ENCODE data around the gene ACTBL2.
"Not testable (repeated sequence)": the region's sequence is repeated elsewhere in the genome, so short reads cannot be mapped to it uniquely, and the experiment has no call there.

Gene ACTBL2

DNA sequence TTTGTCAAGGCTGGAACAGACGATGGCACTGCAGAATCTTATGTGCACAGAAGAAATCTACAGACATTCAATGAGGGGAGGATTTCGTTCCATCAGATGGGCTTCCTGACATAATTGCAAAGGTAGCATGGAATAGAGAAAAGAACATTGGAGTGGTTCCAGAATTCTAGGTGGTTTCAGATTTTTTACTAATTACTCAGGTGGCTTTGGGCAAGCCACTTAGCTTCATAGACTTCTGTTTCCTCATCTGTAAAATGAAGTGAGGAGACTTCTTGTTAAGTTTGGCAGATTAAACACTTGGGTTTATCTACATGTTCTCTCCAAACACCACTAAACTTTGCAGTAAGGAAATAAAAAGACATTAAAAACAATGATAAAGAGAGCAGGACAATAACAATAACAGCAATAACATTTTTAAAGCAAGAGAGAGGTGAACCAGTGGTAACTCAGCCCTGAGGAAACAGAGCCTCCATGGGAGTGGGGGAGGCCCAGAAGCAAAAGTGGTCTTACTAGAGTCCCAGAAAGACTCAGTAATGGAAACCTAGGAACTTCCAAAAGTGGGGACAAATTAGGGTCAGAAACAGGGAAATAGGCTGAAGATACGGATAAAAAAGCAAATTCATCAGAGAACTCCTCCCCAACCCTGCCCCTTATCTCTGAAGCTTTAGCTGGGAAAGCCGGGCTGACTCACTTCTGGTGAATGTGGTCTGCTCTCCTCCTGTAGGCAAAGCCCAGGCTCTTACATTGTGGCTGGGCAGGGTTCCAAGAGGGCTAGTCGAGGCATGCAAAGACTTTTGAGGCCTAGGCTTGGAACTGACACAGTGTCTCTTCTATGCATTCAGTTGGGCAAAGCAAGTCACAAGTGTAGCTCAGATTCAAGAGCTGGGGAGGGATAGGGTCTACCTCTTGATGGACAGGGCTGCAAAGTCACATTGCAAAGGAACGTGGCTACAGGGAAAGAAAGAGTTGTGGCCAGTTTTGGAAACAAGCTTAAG lies 11.8 kb upstream of the ACTBL2 start:
- peak; percentile 94 for DNase-seq

DNA sequence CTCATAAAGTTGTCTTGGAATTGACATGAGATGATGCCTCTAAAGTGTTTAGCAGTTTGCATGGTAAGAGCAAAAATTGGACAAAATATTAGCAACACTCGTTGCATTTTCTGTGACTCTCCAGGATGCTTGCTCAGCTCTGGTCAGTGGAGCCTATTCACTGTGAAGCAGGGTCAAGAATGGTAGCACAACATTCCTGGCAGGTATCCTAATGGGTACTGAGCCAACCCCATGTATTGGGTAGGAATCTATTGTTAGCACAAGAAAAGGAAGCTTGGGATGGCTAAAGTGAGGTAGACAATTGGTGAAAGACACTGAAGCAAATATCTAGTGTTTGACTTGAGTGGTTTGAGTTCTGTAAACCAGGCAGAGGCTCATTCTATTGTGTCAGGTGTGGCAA lies 10.4 kb upstream of the ACTBL2 start:
- no peak for DNase-seq

DNA sequence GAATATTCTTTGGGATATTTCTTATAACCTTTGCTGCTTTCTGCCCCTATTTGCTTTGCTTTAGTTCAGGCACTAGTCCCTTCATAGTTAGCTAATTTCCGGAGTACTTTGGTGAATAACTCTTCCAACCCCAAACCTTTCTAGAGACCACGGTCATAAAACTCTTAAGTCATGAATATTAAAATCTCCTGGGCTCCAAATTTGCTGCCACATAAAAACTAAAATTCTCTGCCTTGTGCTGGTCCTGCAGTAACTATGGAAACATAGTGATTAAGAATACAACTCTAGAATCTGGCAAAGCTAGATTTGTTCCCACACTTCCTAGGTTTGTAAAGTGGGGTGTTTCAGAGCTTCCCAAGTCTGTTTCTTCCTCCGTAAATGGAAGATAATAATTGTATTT lies 10.0 kb upstream of the ACTBL2 start:
- no peak for DNase-seq

DNA sequence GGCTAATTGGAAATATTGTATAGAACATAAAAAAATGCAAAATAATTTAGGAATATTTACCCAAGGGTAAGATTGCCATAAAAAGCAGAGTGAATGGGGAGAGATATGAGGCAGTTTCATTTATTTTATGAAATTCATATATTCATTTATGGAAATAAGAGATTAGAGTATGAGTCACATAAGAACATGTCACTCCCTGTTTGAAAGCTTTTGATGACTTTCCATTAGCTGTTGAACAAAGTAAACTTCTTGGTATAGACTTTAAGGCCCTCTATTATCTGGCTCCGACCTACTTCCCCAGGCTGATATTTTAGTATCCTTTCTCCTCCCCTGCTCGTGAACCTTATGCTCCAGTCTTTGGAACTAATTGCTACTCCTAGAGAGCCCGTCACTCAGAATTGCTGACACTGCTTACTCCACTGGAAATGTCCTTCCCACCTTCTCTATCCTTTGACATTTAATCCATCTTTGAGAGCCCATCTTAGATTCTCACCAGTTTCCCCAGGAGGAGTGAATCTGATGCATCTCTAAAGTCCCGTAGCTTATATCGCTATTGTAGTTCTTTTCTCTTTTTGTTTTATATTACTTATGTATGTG lies 8.9 kb upstream of the ACTBL2 start:
- DNase-seq, result no peak

DNA sequence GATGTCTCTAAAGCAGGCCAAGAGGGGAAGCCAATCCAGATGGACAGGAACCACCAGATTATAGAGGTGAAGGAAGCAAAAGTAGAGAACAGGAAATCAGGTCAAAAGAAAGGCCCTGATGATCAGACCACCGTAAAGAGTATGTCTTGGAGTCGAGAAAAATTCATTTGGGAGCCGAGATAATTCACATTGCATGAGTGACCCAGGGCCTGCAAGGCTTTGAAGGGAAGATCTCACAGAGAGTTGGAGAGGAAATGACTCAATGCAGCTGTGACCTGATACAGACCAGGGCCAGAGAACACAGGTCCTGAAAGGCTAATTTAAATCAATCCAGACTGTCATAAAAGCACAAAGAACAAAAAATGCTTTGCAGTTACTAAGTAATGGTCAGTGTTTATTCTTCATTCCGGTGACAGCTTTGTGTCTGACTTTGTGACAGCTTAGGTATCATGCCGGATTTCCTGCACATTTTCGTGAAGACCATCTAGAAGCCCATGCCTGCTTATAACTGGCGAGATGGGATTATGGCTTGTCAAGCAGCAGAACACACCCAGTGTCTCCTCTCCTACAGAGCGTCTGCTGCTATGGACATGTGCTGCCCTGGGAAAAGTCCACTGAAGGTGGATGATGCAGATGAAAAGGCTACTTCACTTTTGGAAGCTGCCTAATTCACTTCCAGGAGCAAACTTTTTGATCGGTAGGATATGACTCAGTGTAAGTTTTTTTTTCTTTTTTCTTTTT lies 5.8 kb upstream of the ACTBL2 start:
- peak; percentile 89 for DNase-seq

DNA sequence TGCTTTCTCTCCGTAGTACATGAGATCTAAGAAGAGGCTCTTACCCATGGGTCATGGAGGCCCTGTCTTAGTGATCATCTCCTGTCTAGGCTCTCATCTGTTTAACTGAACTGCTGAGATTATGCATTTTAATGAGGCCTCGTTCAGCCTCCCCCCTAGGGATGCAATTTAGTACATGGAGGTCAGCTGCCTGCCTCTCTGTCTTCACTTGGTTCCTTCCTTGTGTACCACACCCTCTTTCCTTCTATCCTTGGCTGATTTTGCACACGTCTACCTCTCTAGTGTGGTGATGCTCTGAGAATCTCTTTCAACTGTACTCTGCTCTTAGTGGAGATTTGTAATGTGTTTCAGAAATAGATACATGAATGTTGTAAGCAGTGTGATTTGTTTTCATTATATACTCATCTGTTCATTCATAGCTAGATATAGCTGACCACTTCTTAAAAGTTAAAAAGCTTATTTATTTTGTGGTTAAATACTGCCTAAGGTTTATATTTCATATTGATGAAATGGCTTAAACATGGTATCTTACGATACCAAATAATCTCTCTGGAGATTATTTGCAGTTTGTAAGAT lies 3.5 kb upstream of the ACTBL2 start:
- DNase-seq, result no peak

DNA sequence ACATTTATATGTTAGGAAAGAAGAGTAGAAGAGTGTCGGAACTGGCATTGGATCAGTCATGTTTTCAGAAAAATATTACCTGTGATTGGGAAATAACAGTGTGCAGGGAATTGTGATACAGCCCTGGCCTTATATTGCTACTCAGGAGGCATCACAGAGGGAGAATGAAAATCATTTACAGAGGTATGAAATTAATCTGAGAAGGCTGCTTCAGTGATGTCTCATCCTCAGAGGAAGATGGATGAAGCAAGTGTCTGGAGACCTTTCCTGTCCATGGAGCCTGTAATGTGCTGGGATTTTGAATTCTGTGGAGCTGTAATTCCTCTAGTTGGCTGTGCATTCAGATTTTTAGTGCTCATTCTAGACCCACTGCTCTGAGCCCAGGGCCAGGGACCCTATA lies 3.8 kb downstream of the ACTBL2 start:
- no peak for DNase-seq

DNA sequence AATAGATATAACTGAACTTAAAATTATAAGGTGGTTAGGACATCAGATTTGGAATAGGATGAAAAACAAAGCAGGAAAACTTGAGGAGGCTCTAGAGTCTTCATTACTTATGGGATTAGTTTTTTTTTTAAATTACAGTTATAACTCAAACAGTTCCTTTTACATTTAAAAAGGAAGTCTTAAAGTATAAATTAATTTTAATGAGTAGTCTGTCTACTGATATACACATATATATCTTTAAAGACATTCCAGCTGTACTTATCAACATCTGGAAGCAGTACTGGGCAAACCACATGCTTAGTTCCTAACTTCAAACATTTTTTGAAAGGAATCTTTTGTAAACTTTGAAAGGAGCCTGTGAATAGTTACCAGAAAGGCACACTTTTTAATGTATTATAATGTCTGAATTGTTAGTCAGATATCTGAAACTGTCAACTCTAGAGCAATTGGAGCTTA lies 6.0 kb downstream of the ACTBL2 start:
- DNase-seq, result no peak

DNA sequence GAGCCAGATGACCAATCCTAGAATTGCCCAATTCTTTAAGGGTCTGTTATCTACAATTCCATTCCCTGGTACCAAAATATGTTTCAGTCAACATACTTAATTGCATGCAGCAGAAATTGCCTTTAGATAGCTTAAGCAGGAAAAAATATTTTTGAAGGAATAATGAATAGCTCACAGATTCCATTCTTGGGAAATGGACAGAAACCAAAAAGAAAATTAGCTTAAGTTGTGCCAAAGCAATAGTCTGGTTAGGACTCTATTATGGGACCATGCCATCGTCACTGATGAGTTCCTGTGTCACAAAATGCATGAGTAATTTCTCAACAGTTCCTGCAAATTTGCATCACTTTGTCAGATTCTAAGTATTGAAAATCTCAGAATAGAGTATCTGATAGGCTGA lies 12.3 kb downstream of the ACTBL2 start:
- no peak for DNase-seq

DNA sequence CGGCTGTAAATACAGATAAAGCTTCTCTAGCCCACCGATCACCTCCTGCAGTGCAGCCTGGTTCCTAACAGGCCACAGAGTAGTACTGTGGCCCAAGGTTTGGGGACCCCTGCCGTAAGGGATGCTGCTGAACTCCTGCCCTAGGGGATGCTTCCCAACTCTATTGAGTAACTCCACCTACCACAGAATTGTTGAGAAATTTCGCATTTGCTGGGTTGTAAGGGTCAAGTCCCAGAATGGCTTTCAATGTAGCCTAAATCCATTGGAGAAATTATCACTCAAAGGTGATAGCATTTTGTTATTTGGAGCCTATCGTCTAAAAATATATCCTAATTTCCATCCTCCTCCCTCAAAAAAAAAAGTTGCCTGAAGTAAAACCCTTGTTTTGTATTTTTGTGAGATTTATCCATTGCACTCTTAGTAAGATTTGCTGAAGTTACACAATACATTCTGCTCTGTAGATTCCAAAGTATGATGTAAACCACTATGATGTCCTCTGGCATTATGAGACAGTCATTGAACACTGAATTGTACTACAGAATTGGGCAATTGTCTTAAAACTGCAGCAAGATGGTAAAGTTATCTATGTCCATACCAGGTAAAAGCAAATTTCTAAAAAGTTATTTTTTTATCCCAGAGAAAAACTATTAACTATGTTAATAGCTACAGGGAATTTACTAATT lies 14.0 kb downstream of the ACTBL2 start:
- DNase-seq, result no peak

DNA sequence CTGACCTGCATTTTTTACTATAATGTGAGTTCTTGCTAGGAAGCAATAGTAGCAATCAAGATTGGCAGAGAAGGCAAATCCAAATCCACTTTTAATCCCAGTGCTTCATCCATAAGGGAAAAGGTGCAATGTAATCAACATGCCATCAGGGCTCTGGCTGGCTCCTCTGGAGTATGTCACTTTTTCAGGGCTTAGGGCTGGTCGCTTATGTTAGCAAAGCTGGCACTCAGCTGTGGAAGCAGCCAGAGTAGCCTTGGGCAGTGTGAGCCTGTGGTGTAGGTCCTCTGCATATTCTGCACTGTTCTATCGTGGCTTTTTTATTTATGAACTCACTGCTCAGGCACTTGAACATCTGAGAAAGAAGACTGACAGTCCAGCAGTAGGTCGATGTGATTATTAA lies 16.1 kb downstream of the ACTBL2 start:
- peak; percentile 70 for DNase-seq

DNA sequence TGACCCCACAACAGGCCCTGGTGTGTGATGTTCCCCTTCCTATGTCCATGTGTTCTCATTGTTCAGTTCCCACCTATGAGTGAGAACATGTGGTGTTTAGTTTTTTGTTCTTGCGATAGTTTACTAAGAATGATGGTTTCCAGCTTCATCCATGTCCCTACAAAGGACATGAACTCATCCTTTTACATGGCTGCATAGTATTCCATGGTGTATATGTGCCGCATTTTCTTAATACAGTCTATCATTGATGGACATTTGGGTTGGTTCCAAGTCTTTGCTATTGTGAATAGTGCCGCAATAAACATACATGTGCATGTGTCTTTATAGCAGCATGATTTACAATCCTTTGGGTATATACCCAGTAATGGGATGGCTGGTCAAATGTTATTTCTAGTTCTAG lies 22.6 kb downstream of the ACTBL2 start:
- not testable (repeated sequence) for DNase-seq

DNA sequence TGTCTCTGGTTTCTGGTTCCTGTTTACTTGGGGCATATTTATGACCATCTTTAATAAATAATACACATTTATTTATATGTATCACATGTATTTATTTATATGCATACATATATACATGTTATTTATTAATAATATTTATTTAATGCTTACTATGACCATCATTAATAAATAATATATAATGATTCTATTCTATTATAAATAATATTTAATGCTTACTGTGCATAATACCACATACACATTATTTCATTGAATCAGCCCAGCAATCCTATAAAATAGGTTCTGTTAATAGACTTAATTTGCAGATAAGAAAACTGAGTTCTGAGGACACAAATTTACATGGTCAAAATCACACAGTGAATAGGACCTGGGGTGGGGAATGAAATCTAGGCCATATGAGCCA lies 24.2 kb downstream of the ACTBL2 start:
- DNase-seq, result no peak

DNA sequence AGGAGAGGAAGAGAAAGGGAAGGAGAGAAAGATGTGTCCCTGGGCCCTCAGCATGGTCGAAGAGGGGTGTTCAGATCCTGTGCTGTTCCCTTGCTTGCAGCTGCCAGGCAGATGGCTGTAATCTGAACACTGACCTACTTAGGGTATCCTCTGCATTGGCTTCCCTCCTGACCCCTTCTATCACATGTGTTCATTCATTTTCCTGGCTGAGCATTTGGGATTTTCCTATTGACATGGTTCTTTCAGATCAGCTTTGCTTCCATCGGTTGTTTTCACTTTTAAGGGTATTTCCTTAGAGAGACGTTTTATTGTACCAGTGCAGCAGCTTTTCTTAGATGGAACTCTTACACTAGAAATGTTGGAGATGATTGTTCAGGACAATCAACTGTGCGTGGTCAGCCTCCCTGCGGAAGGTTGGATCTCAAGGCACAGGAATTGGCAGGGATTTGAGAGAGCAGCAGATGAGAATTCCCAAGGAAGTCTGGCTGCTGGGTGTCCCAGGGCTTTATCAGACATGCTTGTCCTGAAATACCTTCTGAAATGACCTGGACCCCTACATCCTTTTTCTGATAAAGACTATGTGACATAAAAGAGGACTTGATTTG lies 26.0 kb downstream of the ACTBL2 start:
- DNase-seq, result no peak

DNA sequence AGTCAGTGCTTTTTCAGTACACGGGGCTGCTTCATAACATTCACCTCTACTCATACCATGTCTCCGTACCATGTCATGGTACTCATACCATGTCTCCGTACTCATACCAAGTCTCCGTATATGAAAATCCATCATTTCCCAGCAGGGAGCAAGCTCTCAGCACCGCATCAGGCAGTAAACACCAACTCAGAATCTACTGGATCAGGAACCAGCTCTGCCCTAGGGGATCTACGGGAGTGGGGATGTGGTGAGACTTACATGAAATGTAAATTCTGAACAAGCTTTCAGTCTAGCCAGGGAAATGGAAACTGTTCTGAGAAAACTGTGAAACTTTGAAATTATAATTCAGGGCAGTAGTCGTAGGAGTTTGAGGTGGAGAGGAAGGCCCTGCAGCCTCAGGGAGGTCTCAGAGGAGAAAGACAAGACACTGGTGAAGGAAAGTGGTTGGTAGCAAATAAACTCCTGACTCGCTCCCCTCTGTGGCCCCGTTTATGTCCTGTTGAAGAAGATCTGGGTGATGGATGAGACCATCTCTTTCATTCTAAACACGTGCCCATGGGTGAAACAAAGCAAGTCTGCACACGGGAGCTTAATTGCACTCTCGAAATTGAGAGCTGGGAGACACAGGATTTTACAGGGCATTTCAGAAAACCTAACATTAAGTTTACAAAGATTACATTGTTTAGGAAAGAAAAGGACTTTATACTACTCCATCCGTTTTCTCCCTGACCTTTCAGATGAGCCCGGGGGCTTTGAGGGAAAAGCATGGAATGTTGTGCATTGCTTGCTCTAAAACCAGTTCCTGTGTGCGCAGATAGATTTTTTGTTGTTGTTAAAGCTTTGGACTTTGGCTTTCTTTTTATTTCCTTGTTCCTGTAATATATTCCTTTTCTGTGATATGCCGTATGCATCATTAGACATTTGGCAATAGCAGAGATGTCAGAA lies 26.8 kb downstream of the ACTBL2 start:
- no peak for DNase-seq

DNA sequence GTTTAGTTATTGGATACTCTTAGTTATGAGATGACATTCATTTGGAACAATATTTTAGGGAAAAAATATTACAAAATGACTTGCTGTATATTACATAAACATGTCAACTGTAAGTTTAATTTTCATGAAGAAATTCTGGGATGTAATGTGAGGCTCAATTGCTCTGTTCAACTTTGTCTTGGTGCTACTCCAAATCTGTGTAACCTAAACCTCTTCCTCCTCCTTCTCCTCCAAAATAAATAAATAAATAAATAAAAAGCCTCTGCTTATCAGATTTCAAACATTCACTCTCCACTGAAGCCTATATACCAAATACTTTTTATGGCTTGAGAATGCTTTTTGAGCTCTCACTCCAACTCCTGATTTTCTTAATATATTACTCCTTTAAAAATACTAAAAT lies 27.7 kb downstream of the ACTBL2 start:
- no peak for DNase-seq

DNA sequence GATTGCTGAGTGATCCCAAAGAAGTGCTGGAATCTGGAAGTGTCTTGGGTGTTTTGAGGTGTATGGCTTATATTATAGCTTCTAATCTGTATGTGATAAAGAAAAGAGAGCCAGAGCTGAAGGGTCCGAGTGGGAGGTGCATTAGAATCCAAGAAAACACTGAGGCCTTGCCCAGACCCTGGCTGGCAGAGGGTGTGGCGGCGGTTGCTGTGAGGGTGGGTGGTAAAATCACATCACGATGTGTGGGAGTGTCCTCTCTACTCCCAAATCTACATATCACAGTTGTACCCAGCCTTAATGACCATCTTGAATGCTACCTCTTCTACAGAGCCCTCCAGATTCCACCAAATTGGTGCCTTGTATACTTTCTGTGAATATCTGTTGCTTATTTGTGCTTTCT lies 28.9 kb downstream of the ACTBL2 start:
- DNase-seq, result no peak

DNA sequence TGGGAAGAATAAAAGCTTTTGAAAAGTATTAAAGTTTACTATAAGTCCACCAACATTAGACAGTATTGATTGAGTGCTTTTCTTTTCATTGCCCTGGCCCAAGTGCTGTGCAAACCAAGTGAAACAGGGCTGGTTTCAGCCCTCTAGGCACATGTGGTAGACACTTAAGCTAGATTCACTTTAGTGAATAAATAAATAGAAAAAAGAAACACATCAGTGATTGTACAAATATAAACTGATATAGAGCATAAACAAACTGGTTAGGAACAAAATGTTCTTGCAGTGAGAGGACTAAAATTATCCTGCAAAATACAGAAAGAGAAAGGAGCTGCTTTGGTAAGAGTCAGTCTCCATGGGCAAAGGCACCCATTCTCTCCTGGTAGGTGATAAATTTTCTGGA lies 29.7 kb downstream of the ACTBL2 start:
- DNase-seq, result no peak

DNA sequence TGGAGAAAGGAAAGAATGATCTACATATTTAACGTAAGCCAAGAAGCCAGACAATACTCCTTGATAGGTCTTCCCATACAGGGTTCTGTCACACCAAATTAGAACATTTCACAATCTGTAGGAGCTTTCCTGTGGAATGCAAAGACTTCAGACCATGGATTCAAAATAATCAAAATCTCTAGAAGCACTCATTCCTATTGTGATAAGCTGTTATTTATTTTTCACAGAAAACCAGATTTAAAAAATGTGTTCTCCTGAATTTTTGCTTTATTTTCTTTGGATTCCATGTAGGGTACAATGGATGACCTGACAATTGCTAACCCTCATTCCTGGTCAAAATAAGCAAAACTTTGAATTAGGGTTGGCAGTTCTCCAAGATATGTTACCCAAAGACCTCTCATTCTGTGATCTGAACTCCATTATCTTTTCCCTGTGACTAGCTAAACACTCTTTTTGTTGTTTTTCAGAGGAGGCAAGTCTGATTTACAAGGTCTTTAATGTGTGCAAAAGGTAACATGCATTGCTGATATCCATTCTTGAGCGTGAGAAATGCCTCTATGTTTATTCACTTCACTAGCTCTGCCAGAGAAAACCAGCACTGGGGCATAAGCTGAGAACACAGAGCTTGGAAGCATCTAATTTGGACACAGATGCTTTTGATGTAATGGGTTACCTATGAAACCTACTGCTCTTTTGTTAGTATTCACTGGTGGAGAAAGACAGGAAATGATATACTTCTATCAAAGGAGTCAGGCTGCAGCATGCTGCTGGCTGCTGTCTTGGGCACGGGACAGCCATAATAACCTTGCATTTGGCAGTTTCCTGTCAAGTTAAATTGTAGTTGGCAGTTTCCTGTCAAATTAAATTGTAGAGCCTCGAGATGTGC lies 31.4 kb downstream of the ACTBL2 start:
- no peak for DNase-seq

DNA sequence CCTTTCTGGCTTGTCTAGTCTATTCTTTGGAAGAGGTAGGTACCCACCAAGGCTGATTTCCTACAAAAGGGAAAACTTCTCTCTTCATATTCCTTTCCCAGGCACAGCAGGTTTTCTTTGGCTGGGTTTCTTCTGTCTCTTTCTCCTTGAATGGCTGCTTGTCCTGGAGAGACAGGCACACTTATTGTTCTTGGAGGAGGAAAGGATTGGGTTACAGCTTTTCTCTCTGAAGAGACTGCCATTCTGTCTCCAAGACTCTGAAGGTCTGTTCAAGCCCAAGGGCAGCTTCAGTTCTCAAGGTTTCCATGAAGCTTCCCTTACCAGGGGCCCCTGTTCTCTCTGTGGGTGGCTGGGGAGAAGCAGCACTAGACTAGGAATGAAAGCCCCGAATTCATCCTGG lies 33.9 kb downstream of the ACTBL2 start:
- no peak for DNase-seq
